H1 (cell line): Measurements from ENCODE around the gene CLEC18C. TPM values are rescaled to one million over a fixed set of nuclear protein-coding genes. Genes with fewer than 3 reads are reported as not detected.

ENCODE experiments used
- CTCF ChIA-PET: fragments of 300-600 bp; sonication (Branson Sonifier 250); formaldehyde crosslinking; loops from one replicate; lab custom pipeline; 2021; ENCODE audit not compliant: partially characterized antibody; lab: Charles Lee
- POLR2A ChIA-PET: fragments of 300-600 bp; sonication (Branson Sonifier 250); formaldehyde crosslinking; loops from one replicate; lab custom pipeline; 2021; ENCODE audit warnings: inconsistent platforms; ENCODE audit not compliant: partially characterized antibody; lab: Charles Lee
- DNase-seq, 2 experiments: peaks; one replicate each; pipeline versions ENCODE4 v3.0.0 to v3.0.0-alpha.2; 2010 to 2022; ENCODE audit warnings: low spot score in 2 of 2, low read depth in 1 of 2, mixed read lengths in 1 of 2
- FAIRE-seq: peaks from 2 replicates; lab custom pipeline; 2011; peaks lifted over from hg19 to GRCh38; lab: Jason Lieb, UNC
- H2AFZ ChIP-seq: 2 replicates; pipeline ENCODE4 v1.8.1; 2012; ENCODE audit warnings: low read length, inconsistent platforms
- H2AK5ac ChIP-seq: 2 replicates; pipeline ENCODE4 v1.6.1; 2013; ENCODE audit warnings: low read depth, low read length
- H2BK120ac ChIP-seq: replicated peaks from 2 replicates; pipeline ENCODE3; 2013; ENCODE audit warnings: low read depth, low read length, inconsistent platforms
- H2BK12ac ChIP-seq: 2 replicates; pipeline ENCODE4 v1.6.1; 2013; ENCODE audit warnings: low read depth, low read length
- H2BK15ac ChIP-seq: 2 replicates; pipeline ENCODE4 v1.6.1; 2013; ENCODE audit warnings: low read length
- H2BK20ac ChIP-seq: 2 replicates; pipeline ENCODE4 v1.6.1; 2013; ENCODE audit warnings: low read length
- H2BK5ac ChIP-seq: 2 replicates; pipeline ENCODE4 v1.6.1; 2013; ENCODE audit warnings: low read depth, low read length
- H3K14ac ChIP-seq: 2 replicates; pipeline ENCODE4 v1.6.1; 2013; ENCODE audit warnings: inconsistent platforms; ENCODE audit not compliant: insufficient read length
- H3K18ac ChIP-seq: 2 replicates; pipeline ENCODE4 v1.6.1; 2013; ENCODE audit warnings: low read length; ENCODE audit errors: extremely low read depth
- H3K23ac ChIP-seq: 2 replicates; pipeline ENCODE4 v1.6.1; 2013; ENCODE audit warnings: inconsistent platforms; ENCODE audit not compliant: insufficient read length
- H3K23me2 ChIP-seq: 2 replicates; pipeline ENCODE4 v1.6.1; 2013; ENCODE audit warnings: low read depth, low read length
- H3K27ac ChIP-seq: 2 replicates; pipeline ENCODE4 v1.6.1; 2011; ENCODE audit warnings: low read depth, low read length, inconsistent platforms
- H3K27me3 ChIP-seq, 4 experiments: replicated peaks in 1 of 4; 1 replicate in 1 of 4; 2 replicates in 3 of 4; pipeline versions ENCODE4 v1.6.1 to v1.8.1; 2011 to 2013; ENCODE audit warnings: low read length in 3 of 4, mild to moderate bottlenecking in 3 of 4, inconsistent platforms in 2 of 4, mixed read lengths in 2 of 4, moderate library complexity in 1 of 4; ENCODE audit not compliant: control insufficient read depth in 3 of 4, insufficient read depth in 3 of 4; ENCODE audit errors: extremely low read depth in 1 of 4
- H3K36me3 ChIP-seq, 4 experiments: 2 replicates each; pipeline versions ENCODE4 v1.6.1 to v1.8.1; 2011 to 2013; ENCODE audit warnings: mild to moderate bottlenecking in 4 of 4, low read length in 3 of 4, moderate library complexity in 2 of 4, control low read depth in 1 of 4, inconsistent platforms in 1 of 4; ENCODE audit not compliant: insufficient read depth in 4 of 4, control insufficient read depth in 2 of 4
- H3K4ac ChIP-seq: replicated peaks from 2 replicates; pipeline ENCODE3; 2013; ENCODE audit warnings: low read length, low read depth, mixed read lengths, inconsistent platforms; ENCODE audit not compliant: insufficient read length
- H3K4me1 ChIP-seq, 4 experiments: replicated peaks in 1 of 4; 1 replicate in 1 of 4; 2 replicates in 3 of 4; pipeline versions ENCODE4 v1.6.1 to v1.8.1; 2011 to 2013; ENCODE audit warnings: low read length in 3 of 4, inconsistent platforms in 2 of 4, mixed read lengths in 1 of 4; ENCODE audit not compliant: insufficient read depth in 4 of 4, control insufficient read depth in 3 of 4
- H3K4me2 ChIP-seq, 2 experiments: 2 replicates each; pipeline versions ENCODE4 v1.6.1 to v1.8.1; 2011 to 2013; ENCODE audit warnings: low read depth in 2 of 2, low read length in 2 of 2, control low read depth in 1 of 2, inconsistent platforms in 1 of 2, mild to moderate bottlenecking in 1 of 2; ENCODE audit not compliant: insufficient read depth in 1 of 2
- H3K4me3 ChIP-seq, 4 experiments: fragments of 200-600, 300-600 bp in 1 of 4; sonication (generic), shearing (Covaris generic), sonication (Bioruptor Twin) in 1 of 4; 2 replicates each; pipeline versions ENCODE4 v1.5.1 to v1.8.1; 2011 to 2016; ENCODE audit warnings: low read length in 4 of 4, low read depth in 3 of 4, control low read depth in 2 of 4, inconsistent platforms in 2 of 4, mild to moderate bottlenecking in 2 of 4, mixed read lengths in 1 of 4, moderate library complexity in 1 of 4; ENCODE audit not compliant: insufficient read depth in 2 of 4; ENCODE audit errors: extremely low read depth in 1 of 4
- H3K56ac ChIP-seq: replicated peaks from 2 replicates; pipeline ENCODE3; 2013; ENCODE audit warnings: low read depth, mild to moderate bottlenecking, mixed read lengths, low read length, inconsistent platforms; ENCODE audit not compliant: insufficient read length
- H3K79me1 ChIP-seq: 2 replicates; pipeline ENCODE4 v1.6.1; 2013; ENCODE audit warnings: low read depth, low read length, control low read depth
- H3K79me2 ChIP-seq, 2 experiments: 2 replicates each; pipeline versions ENCODE4 v1.6.1 to v1.8.1; 2012 to 2013; ENCODE audit warnings: low read length in 2 of 2, mild to moderate bottlenecking in 2 of 2, inconsistent platforms in 1 of 2; ENCODE audit not compliant: insufficient read depth in 2 of 2, control insufficient read depth in 1 of 2
- H3K9ac ChIP-seq, 4 experiments: replicated peaks in 1 of 4; 1 replicate in 1 of 4; 2 replicates in 3 of 4; pipeline versions ENCODE4 v1.6.1 to v1.8.1; 2011 to 2013; ENCODE audit warnings: low read depth in 3 of 4, low read length in 3 of 4, control low read depth in 2 of 4, mild to moderate bottlenecking in 2 of 4, moderate library complexity in 2 of 4, inconsistent platforms in 1 of 4; ENCODE audit errors: extremely low read depth in 1 of 4
- H3K9me3 ChIP-seq, 2 experiments: 2 replicates each; pipeline versions ENCODE4 v1.6.1 to v1.8.1; 2012 to 2013; ENCODE audit warnings: mild to moderate bottlenecking in 2 of 2, moderate library complexity in 2 of 2, control low read depth in 1 of 2, inconsistent platforms in 1 of 2, low read depth in 1 of 2, low read length in 1 of 2, mixed read lengths in 1 of 2; ENCODE audit not compliant: insufficient read depth in 2 of 2
- H4K20me1 ChIP-seq, 2 experiments: replicated peaks in 1 of 2; 2 replicates each; pipeline versions ENCODE3 to v1.8.1; 2011 to 2013; ENCODE audit warnings: inconsistent platforms in 2 of 2, low read length in 2 of 2, mild to moderate bottlenecking in 1 of 2; ENCODE audit not compliant: insufficient read depth in 2 of 2, control insufficient read depth in 1 of 2
- H4K5ac ChIP-seq: 2 replicates; pipeline ENCODE4 v1.6.1; 2013; ENCODE audit warnings: low read length, low read depth, mixed read lengths, inconsistent platforms; ENCODE audit not compliant: insufficient read length
- H4K8ac ChIP-seq: 2 replicates; pipeline ENCODE4 v1.8.0; 2013; ENCODE audit warnings: mild to moderate bottlenecking, moderate library complexity, low read length, inconsistent platforms; ENCODE audit not compliant: insufficient read depth; ENCODE audit errors: extremely low read depth
- H4K91ac ChIP-seq: replicated peaks from 2 replicates; pipeline ENCODE3; 2013; ENCODE audit warnings: low read length, mixed read lengths, inconsistent platforms; ENCODE audit not compliant: insufficient read length
- ATF2 ChIP-seq: IDR thresholded peaks from 2 replicates; pipeline ENCODE4 v1.6.1; 2012; ENCODE audit warnings: low read length, inconsistent platforms
- BCL11A ChIP-seq, 2 experiments: IDR thresholded peaks; one replicate each; pipeline ENCODE4 v1.6.1; 2011; ENCODE audit warnings: low read depth in 2 of 2, low read length in 2 of 2, mild to moderate bottlenecking in 2 of 2
- CTBP2 ChIP-seq: IDR thresholded peaks from 2 replicates; pipeline ENCODE4 v1.7.0; 2011; ENCODE audit warnings: borderline replicate concordance, mild to moderate bottlenecking, moderate library complexity, mixed read lengths, low read length; ENCODE audit not compliant: insufficient read depth, insufficient read length
- EP300 ChIP-seq, 2 experiments: IDR thresholded peaks; 1 replicate in 1 of 2; 2 replicates in 1 of 2; pipeline ENCODE4 v1.6.1; 2011 to 2012; ENCODE audit warnings: low read depth in 2 of 2, low read length in 2 of 2, mild to moderate bottlenecking in 2 of 2, borderline replicate concordance in 1 of 2, inconsistent platforms in 1 of 2, moderate library complexity in 1 of 2
- GTF2F1 ChIP-seq: IDR thresholded peaks from 2 replicates; pipeline ENCODE4 v1.6.1; 2012; ENCODE audit warnings: low read depth, low read length, improper control_type of control experiment, borderline replicate concordance
- HDAC2 ChIP-seq, 2 experiments: fragments of 300-600 bp in 1 of 2; sonication (generic) in 1 of 2; IDR thresholded peaks; 2 replicates each; pipeline ENCODE4 v1.6.1; 2011 to 2012; ENCODE audit warnings: low read depth in 2 of 2, low read length in 2 of 2, mild to moderate bottlenecking in 2 of 2, moderate library complexity in 2 of 2, borderline replicate concordance in 1 of 2, inconsistent platforms in 1 of 2
- RNF2 ChIP-seq: fragments of 200-900, 300-1000 bp; sonication (generic); IDR thresholded peaks from 2 replicates; pipeline ENCODE4 v1.7.1; 2016; ENCODE audit warnings: borderline replicate concordance, low read depth, mild to moderate bottlenecking, antibody characterized with exemption, low read length; ENCODE audit not compliant: poor library complexity, severe bottlenecking; ENCODE audit errors: missing control alignments
- SAP30 ChIP-seq: fragments of 300-600 bp; sonication (generic); IDR thresholded peaks from 2 replicates; pipeline ENCODE4 v1.7.1; 2012; ENCODE audit warnings: low read length, moderate library complexity, mild to moderate bottlenecking, inconsistent platforms; ENCODE audit not compliant: insufficient read depth, insufficient replicate concordance
- TAF1 ChIP-seq: IDR thresholded peaks from 2 replicates; pipeline ENCODE4 v1.6.1; 2011; ENCODE audit warnings: mild to moderate bottlenecking, low read depth, low read length
- TBP ChIP-seq: IDR thresholded peaks from 2 replicates; pipeline ENCODE4 v1.6.1; 2011; ENCODE audit warnings: low read depth, low read length, improper control_type of control experiment
- WGBS, 2 experiments: shearing (Covaris generic) in 1 of 2; methylation state at CpG; one replicate each; pipeline versions ENCODE4 v1.1.6 to v1.1.7; 2013 to 2015; ENCODE audit warnings: low lambda C conversion rate in 2 of 2, mixed read lengths in 2 of 2, inconsistent platforms in 1 of 2, low coverage in 1 of 2, missing lambda C conversion rate in 1 of 2; ENCODE audit not compliant: insufficient replicate concordance in 2 of 2, insufficient coverage in 1 of 2, insufficient read length in 1 of 2; ENCODE audit errors: extremely low coverage in 1 of 2, missing lambda C conversion rate in 1 of 2; 5-methylcytosine and 5-hydroxymethylcytosine counted together
- polyA plus RNA-seq, 7 experiments: library from polyadenylated mRNA; depleted of rRNA in 3 of 7; stranded (reverse) in 5 of 7; unstranded in 2 of 7; fragments of >200 nt in 5 of 7; fragments of 200-250 nt in 2 of 7; gene quantifications; 1 replicate in 5 of 7; 2 replicates in 1 of 7; 4 replicates in 1 of 7; pipeline versions ENCODE4 v1.2.1 to v1.2.3, GENCODE V29; 2011 to 2013; ENCODE audit warnings: missing spikeins in 2 of 7, mixed read lengths in 2 of 7
- total RNA-seq: library from RNA; stranded (reverse); fragmentation: NEBNext Ultra II Directional; extraction: Animal tissue kit (Norgen Biotek cat#: 25700); gene quantifications from 2 replicates; pipeline ENCODE4 v1.2.1, GENCODE V29; 2021

CLEC18C gene
- total and polyA plus RNA-seq, 2 of the 8 experiments (the other 6 are each of a cell fraction or from before 2014, with no cell fraction given) = 0.11 TPM; not detected in 1

DNA sequence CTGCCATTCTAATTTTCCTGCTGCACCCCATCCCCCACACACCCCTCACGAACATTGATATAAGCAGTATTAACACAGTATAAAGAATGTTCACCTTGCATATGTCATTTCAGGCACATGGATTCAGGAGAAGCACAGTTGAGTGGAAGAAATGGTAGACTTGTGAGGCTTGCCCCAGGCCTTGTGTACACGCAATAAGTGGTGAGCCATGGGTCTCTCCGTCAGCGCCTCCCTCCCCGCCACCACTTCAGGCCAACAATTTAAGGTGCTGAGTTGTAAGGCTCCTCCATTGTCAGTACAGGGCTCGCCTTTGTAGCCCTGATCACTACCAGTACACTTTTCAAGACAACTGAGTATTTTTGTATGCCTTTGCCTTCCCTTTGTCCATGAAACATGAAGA is 12.2 kb upstream of the CLEC18C start:
- peaks cover 0 to 6% of the 10 kb centered on the region in 2 experiments for H4K20me1 ChIP-seq
- no peak overlapping the region for H3K4me2 ChIP-seq
- H2BK5ac ChIP-seq = no peak overlapping the region
- H3K18ac ChIP-seq = no peak overlapping the region
- H3K79me1 ChIP-seq = no peaks in the 10 kb centered on the region
- H3K27me3 ChIP-seq = no peaks in the 10 kb centered on the region
- no peaks in the 10 kb centered on the region for H3K9me3 ChIP-seq
- peaks cover 24 to 59% (median 42%) of the 10 kb centered on the region in 4 experiments for H3K36me3 ChIP-seq
- H3K23ac ChIP-seq = no peak overlapping the region
- no peak overlapping the region for H2BK15ac ChIP-seq
- DNase-seq (no peak), FAIRE-seq (no peak)
- H3K4me1 ChIP-seq = no peaks in the 10 kb centered on the region
- no peak overlapping the region for H2BK12ac ChIP-seq
- H3K4ac ChIP-seq = no peak overlapping the region
- no peak overlapping the region for H3K27ac ChIP-seq
- no peak overlapping the region for H3K4me3 ChIP-seq
- 89% methylated on average over 6 of the region's 6 CpGs; no CpG with 5 or more reads in 1 of the 2 experiments for WGBS, 2 experiments
- H2AFZ ChIP-seq = no peak overlapping the region
- no peak overlapping the region for H3K9ac ChIP-seq
- POLR2A ChIA-PET = interaction anchor here (0.6 to 4.1 kb wide), 4 partner anchors 8 to 91 kb away, joined by 3 to 19 read pairs (median 4); partner anchors contain the start of gene EXOSC6
- H3K56ac ChIP-seq = no peak overlapping the region
- no peaks in the 10 kb centered on the region for H3K79me2 ChIP-seq
- H2BK20ac ChIP-seq = no peak overlapping the region
- no peak overlapping the region for H2BK120ac ChIP-seq
- H3K14ac ChIP-seq = no peak overlapping the region
- no peak overlapping the region for H4K91ac ChIP-seq
- no peak overlapping the region for H2AK5ac ChIP-seq
- H4K5ac ChIP-seq = no peak overlapping the region
- H4K8ac ChIP-seq = no peak overlapping the region
- no peaks in the 10 kb centered on the region; the same call in 1 of the 2 replicates for H3K23me2 ChIP-seq
- CTCF ChIA-PET = interaction anchor here (1.4 to 3.0 kb wide), 2 partner anchors 9 to 90 kb away, joined by 4 to 14 read pairs; partner anchors contain the start of gene EXOSC6
- TF ChIP-seq TAF1 (no peak), RNF2 (no peak), ATF2 (no peak), SAP30 (no peak), HDAC2 (IDR thresholded peaks at IDR 0.05; ENCODE audit: borderline replicate concordance in 1 of 2, low read depth in 2 of 2, low read length in 2 of 2) (no peak), TBP (no peak), BCL11A (IDR thresholded peaks at IDR 0.05; ENCODE audit: low read depth in 2 of 2, low read length in 2 of 2) (no peak), CTBP2 (no peak), GTF2F1 (no peak), EP300 (IDR thresholded peaks at IDR 0.05; ENCODE audit: borderline replicate concordance in 1 of 2, low read depth in 2 of 2, low read length in 2 of 2) (no peak)
